IPS-NIHi7 (cell line): ENCODE measurements around the gene ANGPTL2.
"Not testable (repeated sequence)": the region's sequence is repeated elsewhere in the genome, so short reads cannot be mapped to it uniquely, and the experiment has no call there.

Experiments used
- DNase-seq: peaks from one replicate; pipeline ENCODE4 v3.0.0; 2012; ENCODE audit warnings: mixed read lengths; ENCODE audit errors: extremely low spot score

The ANGPTL2 gene, protein sequence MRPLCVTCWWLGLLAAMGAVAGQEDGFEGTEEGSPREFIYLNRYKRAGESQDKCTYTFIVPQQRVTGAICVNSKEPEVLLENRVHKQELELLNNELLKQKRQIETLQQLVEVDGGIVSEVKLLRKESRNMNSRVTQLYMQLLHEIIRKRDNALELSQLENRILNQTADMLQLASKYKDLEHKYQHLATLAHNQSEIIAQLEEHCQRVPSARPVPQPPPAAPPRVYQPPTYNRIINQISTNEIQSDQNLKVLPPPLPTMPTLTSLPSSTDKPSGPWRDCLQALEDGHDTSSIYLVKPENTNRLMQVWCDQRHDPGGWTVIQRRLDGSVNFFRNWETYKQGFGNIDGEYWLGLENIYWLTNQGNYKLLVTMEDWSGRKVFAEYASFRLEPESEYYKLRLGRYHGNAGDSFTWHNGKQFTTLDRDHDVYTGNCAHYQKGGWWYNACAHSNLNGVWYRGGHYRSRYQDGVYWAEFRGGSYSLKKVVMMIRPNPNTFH

DNA sequence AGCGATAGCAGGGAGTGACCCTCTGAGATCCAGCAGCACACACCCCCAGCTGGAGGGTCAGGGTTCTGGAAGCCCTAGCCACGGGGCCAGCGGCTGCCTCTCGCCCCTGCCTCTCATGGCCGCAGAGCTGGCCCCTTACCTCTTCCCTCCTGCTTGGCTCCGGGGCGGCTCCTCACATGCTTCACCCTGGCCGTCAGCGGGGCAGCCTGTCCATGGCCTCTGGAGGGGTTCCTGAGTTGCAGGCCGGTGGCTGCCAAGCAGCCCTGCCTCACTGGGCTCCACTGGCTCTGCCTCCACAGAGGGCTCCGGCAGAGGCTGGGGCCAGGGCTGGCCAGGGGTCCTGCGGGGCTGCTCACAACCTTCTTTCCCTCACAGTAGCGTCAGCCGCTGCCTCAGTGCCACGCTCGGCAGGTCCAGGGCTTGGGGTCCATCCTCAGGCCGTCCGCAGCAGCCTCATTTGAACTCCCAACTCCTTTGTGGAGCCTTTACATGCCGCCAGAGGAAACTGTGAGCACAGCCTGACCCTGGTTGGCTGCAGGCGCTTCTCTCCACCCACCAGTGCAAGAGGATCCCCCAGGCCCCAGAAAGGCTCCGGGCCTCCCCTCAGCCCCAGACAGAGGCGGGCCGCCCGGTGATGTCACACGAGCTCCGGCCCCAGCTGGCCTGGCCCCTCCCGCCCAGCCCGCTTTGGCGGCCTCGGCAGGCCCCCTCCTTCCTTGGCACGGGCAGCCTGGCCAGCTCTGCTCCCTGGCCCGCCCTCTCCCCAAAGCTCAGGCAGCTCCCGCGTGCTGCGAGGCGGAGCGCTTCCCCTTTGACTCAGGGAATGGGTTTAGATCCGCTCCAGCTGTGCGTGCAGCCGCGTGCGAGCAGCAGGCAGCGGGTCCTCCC lies at the start of gene ANGPTL2:
Gene ANGPTL2, minus strand, starts transcription at position 460 of the 888 bp plus-strand sequence. CDS start 13,904 bp downstream, outside the sequence.
- peak; percentile 93 for DNase-seq

- not testable (repeated sequence) for DNase-seq
These were observed 48.9 kb upstream of the ANGPTL2 start for GRCh38 chr9:127171348-127171747.

DNA sequence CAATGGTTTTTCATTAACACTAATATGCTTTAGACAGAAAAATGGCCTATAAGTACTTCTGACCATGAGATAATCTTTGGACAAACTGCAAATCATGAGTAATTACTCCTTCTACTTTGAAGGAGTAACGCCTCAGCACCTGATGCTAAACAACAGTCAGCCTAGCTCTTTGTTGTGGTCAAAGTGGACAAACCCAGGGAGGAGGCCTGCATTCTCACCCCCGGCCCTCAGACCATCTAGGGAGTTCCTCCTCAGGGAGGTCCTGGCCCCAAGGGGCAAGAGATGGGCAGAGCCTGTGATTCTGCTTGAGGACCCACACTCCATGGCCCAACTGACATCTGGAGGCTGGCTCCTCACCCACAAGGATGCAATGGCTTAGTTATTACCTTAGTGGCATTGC lies 48.2 kb upstream of the ANGPTL2 start:
- DNase-seq: no peak

DNA sequence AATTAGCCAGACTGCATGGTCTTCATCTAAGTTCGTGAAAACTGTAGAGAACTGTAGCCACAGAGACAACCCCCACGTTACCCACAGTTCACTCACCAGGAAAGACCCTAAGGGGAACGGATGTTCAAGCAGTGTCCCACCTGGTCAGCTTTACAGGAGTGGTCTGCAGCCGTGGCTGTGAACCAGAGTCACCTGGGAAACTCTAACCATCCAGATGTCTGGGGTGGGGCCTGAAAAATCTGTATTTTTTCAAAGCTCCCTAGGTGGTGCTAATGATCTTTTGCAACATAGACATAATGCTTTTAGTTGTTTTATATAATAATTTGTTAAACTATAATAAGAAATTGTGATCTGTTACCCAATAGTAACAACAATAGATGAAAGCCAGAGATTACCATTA lies 47.7 kb upstream of the ANGPTL2 start:
- no peak for DNase-seq

- no peak for DNase-seq
These were observed 47.1 kb upstream of the ANGPTL2 start for GRCh38 chr9:127169575-127169883.

GRCh38 chr9:127168756-127169574 lies 46.5 kb upstream of the ANGPTL2 start:
- no peak for DNase-seq

DNA sequence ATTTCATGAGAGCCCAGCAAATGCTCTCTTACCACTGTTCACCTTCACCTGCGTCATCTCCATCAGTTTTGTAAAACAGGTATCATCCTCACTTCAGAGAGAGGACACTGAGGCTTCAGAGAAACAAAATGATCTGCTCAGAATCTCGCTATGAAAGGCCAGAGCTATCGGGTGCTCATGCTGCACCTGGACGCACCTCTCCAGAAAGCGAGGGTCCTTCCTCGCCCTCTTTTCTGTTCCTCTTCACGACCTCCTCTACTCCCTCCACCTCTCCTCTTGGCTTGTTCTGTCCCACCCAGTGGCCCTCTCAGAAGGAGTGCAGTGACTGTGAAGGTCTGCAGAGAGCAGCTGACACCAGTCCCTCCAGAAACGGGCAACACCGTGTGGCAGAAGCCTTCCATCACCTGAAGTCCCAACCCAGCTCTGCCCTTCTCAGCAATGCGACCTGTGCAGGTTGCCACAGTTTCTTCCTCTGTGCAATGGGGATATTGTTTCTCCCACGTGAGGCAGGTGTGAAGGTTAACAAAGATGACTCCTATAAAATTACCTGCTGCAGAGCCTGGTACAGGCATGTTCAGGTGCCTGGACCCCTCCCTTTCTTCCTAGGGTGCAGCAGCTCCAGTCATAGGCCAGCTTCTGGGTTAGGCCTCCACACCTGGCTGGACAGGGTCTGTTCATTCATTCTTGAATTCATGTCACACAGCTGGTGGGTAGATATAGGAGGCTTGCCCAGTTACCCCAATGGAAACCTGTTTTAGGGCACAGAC lies 45.3 kb upstream of the ANGPTL2 start:
- no peak for DNase-seq

DNA sequence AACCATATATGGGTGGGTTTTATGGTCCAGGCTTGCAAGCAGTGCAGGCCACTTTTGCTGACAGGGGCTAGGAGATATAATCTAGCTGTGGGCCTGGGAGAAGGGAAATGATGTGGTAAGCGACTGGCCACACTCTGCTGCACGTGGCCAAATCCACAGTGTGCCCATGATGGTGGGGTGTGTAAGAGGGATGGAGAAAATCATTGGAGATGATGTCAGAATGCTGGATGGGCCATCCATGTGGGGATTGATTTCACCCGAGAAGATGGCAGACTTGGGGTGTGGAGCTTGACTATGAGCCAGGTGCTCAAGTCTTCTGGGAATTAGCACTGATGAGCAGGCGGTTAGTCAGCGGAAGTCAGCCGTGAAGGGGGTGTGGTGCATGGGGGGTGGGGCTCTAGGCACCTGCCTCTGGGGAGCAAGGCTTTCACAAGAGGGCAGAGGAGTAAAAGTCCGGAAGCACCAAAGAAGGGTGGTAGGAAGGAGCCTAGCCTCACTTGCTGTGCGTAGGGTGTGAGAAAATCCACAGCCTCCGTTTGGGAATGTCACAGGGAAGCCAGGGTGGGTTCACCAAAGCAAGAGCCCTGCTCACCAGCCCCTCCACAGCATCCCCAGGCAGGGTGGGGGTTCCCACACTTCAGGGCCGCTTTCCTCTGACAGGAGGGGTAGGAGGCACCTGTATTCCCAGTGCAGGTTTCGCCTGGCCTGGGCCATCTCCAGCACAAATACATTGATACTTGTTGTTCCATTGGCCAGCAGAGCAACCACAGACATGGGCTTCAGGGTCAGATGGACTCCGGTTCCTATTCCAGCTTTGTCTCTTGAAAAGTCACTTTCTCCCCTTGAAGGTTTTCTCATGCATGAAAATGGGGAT lies 44.5 kb upstream of the ANGPTL2 start:
- no peak for DNase-seq

GRCh38 chr9:127166111-127166510 lies 43.7 kb upstream of the ANGPTL2 start:
- no peak for DNase-seq

- DNase-seq: no peak
These were observed 42.7 kb upstream of the ANGPTL2 start for GRCh38 chr9:127165116-127165515.

GRCh38 chr9:127163409-127163808 lies 41.0 kb upstream of the ANGPTL2 start:
- no peak for DNase-seq

GRCh38 chr9:127162864-127163365 lies 40.5 kb upstream of the ANGPTL2 start:
- DNase-seq: no peak

- no peak for DNase-seq
These were observed 39.8 kb upstream of the ANGPTL2 start for GRCh38 chr9:127162046-127162863.

DNA sequence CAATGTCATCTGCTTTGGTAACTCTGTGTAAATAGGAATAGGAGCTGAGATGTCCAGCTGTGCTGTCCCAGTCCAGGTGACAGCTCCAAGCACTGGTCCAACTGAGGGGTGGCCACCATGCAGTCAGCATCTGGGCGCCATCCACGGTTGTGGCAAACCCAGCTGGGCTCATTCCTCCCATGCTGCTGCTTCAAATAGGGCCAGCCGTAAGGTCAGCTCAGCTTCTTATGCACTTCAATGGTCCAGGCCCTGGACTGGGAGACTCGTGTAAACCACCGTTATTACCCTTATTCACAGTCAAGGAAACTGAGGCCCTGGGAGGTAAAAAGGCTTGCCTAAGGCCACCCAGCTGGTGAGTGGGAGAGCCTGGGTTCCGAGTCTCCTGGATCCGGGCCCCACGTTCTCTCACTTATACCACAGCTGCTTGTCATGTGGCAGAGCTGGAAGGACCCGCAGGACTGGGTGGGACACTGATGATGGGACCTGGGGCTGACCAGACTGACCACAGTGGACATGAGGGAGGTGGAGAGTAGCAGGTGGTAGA lies 38.7 kb upstream of the ANGPTL2 start:
- DNase-seq: no peak

DNA sequence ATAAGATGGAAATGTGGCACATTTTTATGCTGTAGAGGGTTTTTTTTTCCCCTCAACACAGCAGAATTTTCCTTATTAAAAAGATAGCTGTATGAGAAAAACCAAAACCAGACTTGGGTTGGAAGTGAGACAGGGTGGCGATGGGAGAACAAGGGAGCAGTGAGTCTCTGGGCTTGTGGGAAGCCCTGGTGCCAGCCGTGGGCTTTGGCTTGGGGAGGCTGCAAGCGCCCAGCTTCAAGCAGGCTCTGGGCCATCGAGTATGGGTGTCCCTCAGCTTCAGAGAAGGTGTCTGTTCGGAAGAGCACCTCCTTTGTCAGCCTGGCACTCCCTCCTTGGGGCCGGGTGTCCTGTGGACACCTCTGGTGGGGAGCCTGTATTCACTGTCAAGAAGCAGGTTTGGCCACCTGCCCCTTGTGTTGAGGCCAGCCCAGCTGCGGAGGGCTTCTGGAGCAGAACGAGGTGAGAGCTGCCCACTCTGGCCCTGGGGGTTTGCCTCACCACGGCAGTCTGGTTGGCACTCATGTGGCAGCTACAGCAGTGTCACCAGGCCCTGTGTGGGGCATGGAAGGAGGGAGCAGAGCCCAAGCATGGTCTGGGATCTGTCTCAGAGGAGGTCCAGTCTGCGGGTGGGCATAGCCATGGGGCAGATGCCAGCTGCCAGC lies 37.6 kb upstream of the ANGPTL2 start:
- DNase-seq: no peak

GRCh38 chr9:127159325-127159801 lies 36.9 kb upstream of the ANGPTL2 start:
- peak; percentile 73 for DNase-seq

GRCh38 chr9:127158786-127159324 lies 36.4 kb upstream of the ANGPTL2 start:
- no peak for DNase-seq
